ENCODE data around the gene PRR13.
"Not testable (repeated sequence)": the region's sequence is repeated elsewhere in the genome, so short reads cannot be mapped to it uniquely, and the experiment has no call there.

Gene PRR13

GRCh38 chr12:53430116-53430515 is 11.4 kb upstream of the PRR13 start:
- Histone ChIP-seq H3K4me3 (no peak overlapping the region), H3K9me3 (ENCODE audit: low read depth, low read length) (no peaks in the 10 kb centered on the region), H3K36me3 (ENCODE audit: insufficient read depth, low read length) (no peaks in the 10 kb centered on the region), H3K27ac (no peak overlapping the region), H3K9ac (ENCODE audit: insufficient read length) (no peak overlapping the region)
- TF ChIP-seq POLR2AphosphoS5 (IDR thresholded peaks at IDR 0.05; ENCODE audit: borderline replicate concordance, low read depth, low read length) (no peak), EZH2 (IDR thresholded peaks at IDR 0.05) (no peak), FOXP2 (optimal IDR thresholded peaks at IDR 0.05; ENCODE audit: control extremely low read depth, extremely low read length, insufficient read depth) (no peak)
- no peak for DNase-seq (ENCODE audit: low read depth, low spot score)

GRCh38 chr12:53431187-53431586 is 10.3 kb upstream of the PRR13 start:
- H3K27ac ChIP-seq: no peak overlapping the region
- H3K9me3 ChIP-seq (ENCODE audit: low read depth, low read length): no peaks in the 10 kb centered on the region
- H3K9ac ChIP-seq (ENCODE audit: insufficient read length): no peak overlapping the region
- H3K36me3 ChIP-seq (ENCODE audit: insufficient read depth, low read length): no peaks in the 10 kb centered on the region
- no peak for DNase-seq (ENCODE audit: low read depth, low spot score)
- H3K4me3 ChIP-seq: no peak overlapping the region
- TF ChIP-seq EZH2 (IDR thresholded peaks at IDR 0.05) (no peak), POLR2AphosphoS5 (IDR thresholded peaks at IDR 0.05; ENCODE audit: borderline replicate concordance, low read depth, low read length) (no peak), FOXP2 (optimal IDR thresholded peaks at IDR 0.05; ENCODE audit: control extremely low read depth, extremely low read length, insufficient read depth) (no peak)

- H3K9ac ChIP-seq (ENCODE audit: insufficient read length); DNase-seq (ENCODE audit: low read depth, low spot score); H3K36me3 ChIP-seq (ENCODE audit: insufficient read depth, low read length); H3K27ac ChIP-seq; H3K4me3 ChIP-seq; H3K9me3 ChIP-seq (ENCODE audit: low read depth, low read length): not testable (repeated sequence)
These were observed 6.2 kb upstream of the PRR13 start for GRCh38 chr12:53435326-53435725.

GRCh38 chr12:53439582-53439981 is 2.0 kb upstream of the PRR13 start:
- not testable (repeated sequence) for H3K27ac ChIP-seq; H3K4me3 ChIP-seq; DNase-seq (ENCODE audit: low read depth, low spot score); H3K36me3 ChIP-seq (ENCODE audit: insufficient read depth, low read length); H3K9me3 ChIP-seq (ENCODE audit: low read depth, low read length); H3K9ac ChIP-seq (ENCODE audit: insufficient read length)

- no peak overlapping the region for H3K27ac ChIP-seq
- no peak for TF ChIP-seq FOXP2 (optimal IDR thresholded peaks at IDR 0.05; ENCODE audit: control extremely low read depth, extremely low read length, insufficient read depth)
- TF ChIP-seq POLR2AphosphoS5 (IDR thresholded peaks at IDR 0.05; ENCODE audit: borderline replicate concordance, low read depth, low read length): no peak
- TF ChIP-seq EZH2 (IDR thresholded peaks at IDR 0.05): no peak
- no peak overlapping the region for H3K9ac ChIP-seq (ENCODE audit: insufficient read length)
- peaks cover 19% of the 10 kb centered on the region for H3K36me3 ChIP-seq (ENCODE audit: insufficient read depth, low read length)
- H3K4me3 ChIP-seq: no peak overlapping the region
- H3K9me3 ChIP-seq (ENCODE audit: low read depth, low read length): no peaks in the 10 kb centered on the region
- no peak for DNase-seq (ENCODE audit: low read depth, low spot score)
These were observed 2.4 kb downstream of the PRR13 start for GRCh38 chr12:53443955-53444354.

GRCh38 chr12:53444593-53445325 is 3.2 kb downstream of the PRR13 start:
- H3K27ac ChIP-seq; H3K9ac ChIP-seq (ENCODE audit: insufficient read length); H3K4me3 ChIP-seq; DNase-seq (ENCODE audit: low read depth, low spot score); H3K9me3 ChIP-seq (ENCODE audit: low read depth, low read length): not testable (repeated sequence)
- peaks cover 19% of the 10 kb centered on the region for H3K36me3 ChIP-seq (ENCODE audit: insufficient read depth, low read length)

- no peak overlapping the region for H3K4me3 ChIP-seq
- H3K9me3 ChIP-seq (ENCODE audit: low read depth, low read length): no peaks in the 10 kb centered on the region
- no peak overlapping the region for H3K9ac ChIP-seq (ENCODE audit: insufficient read length)
- no peak for TF ChIP-seq FOXP2 (optimal IDR thresholded peaks at IDR 0.05; ENCODE audit: control extremely low read depth, extremely low read length, insufficient read depth)
- no peak for TF ChIP-seq EZH2 (IDR thresholded peaks at IDR 0.05)
- peaks cover 33% of the 10 kb centered on the region for H3K36me3 ChIP-seq (ENCODE audit: insufficient read depth, low read length)
- no peak overlapping the region for H3K27ac ChIP-seq
- no peak for DNase-seq (ENCODE audit: low read depth, low spot score)
These were observed 9.4 kb downstream of the PRR13 start for GRCh38 chr12:53450936-53451335.

GRCh38 chr12:53451661-53452158 is 10.2 kb downstream of the PRR13 start, which contains the start of gene PCBP2:
TSS of gene PCBP2 (plus strand) at chr12:53452102. CDS start at chr12:53454801, 2,699 bp downstream.
- Histone ChIP-seq H3K27ac (peak within 1 kb of the TSS; percentile 98), H3K36me3 (ENCODE audit: insufficient read depth, low read length) (peaks cover 41% of the 10 kb centered on the region)
- TF ChIP-seq POLR2AphosphoS5 (IDR thresholded peaks at IDR 0.05; ENCODE audit: borderline replicate concordance, low read depth, low read length) (peak; percentile 60), FOXP2 (optimal IDR thresholded peaks at IDR 0.05; ENCODE audit: control extremely low read depth, extremely low read length, insufficient read depth) (no peak)

More at GRCh38 chr12:53451661-53452158, 10.2 kb downstream of the PRR13 start, which contains the start of gene PCBP2:
- no peaks in the 10 kb centered on the region for H3K9me3 ChIP-seq (ENCODE audit: low read depth, low read length)
- peak; percentile 98 for DNase-seq (ENCODE audit: low read depth, low spot score)
- peak within 1 kb of the TSS; percentile 99 for H3K4me3 ChIP-seq
- peak within 1 kb of the TSS; percentile 100 for H3K9ac ChIP-seq (ENCODE audit: insufficient read length)
